Pancreas (tissue), 10 donors: Measurements from ENCODE around the gene DGUOK. TPM values are rescaled to one million over a fixed set of nuclear protein-coding genes. Genes with fewer than 3 reads are reported as not detected.
A peak's percentile ranks its signal among the peaks of the same experiment; 100 is the strongest.

Experiments
- ATAC-seq, 4 donors: fragments of 200-7000 bp; cut with Tn5 transposase; one replicate each; pipeline versions ENCODE4 v1.8.0 to v1.9.1; 2020; ENCODE audit warnings: mild to moderate bottlenecking in 4 of 4, moderate library complexity in 4 of 4
- DNase-seq, 6 donors: peaks; one replicate each; pipeline ENCODE4 v3.0.0-alpha.2; 2020
- FAIRE-seq: peaks from 2 replicates; lab custom pipeline; 2012; peaks lifted over from hg19 to GRCh38; lab: Jason Lieb, UNC
- H3K27ac ChIP-seq, 4 donors: fragments of 200-600 bp; sonication (generic); 1 replicate in 3 of 4; 2 replicates in 1 of 4; pipeline versions ENCODE4 v1.5.0 to v1.8.0; 2020
- H3K27me3 ChIP-seq, 4 donors: fragments of 200-600 bp; one replicate each; pipeline ENCODE4 v1.8.0; 2021
- H3K36me3 ChIP-seq, 3 donors: fragments of 200-600 bp; sonication (generic) in 1 of 3; one replicate each; pipeline versions ENCODE4 v1.5.0 to v1.8.0; 2020 to 2021
- H3K4me1 ChIP-seq, 3 donors: fragments of 200-600 bp; one replicate each; pipeline ENCODE4 v1.8.0; 2021
- H3K4me3 ChIP-seq, 4 donors: fragments of 200-600 bp; sonication (generic) in 2 of 4; one replicate each; pipeline versions ENCODE4 v1.5.0 to v1.8.0; 2020 to 2021
- H3K9me3 ChIP-seq, 4 donors: fragments of 200-600 bp; one replicate each; pipeline ENCODE4 v1.8.0; 2021
- WGBS, 2 donors: extraction: QIAGEN DNeasy Blood & Tissue Kit; methylation state at CpG; one replicate each; pipeline ENCODE4 v1.1.7; 2013; 5-methylcytosine and 5-hydroxymethylcytosine counted together
- intact Hi-C, 3 donors: fragments of 100-400 bp; cut with DNase I; formaldehyde crosslinking; loops; one replicate each; pipeline versions ENCODE4 v1.11.1 to v1.14.2; 2022
- polyA plus RNA-seq, 2 donors: library from polyadenylated mRNA; stranded (reverse); fragments of 200-250 nt; gene quantifications; one replicate each; pipeline ENCODE4 v1.2.3, GENCODE V29; 2013
- total RNA-seq, 6 donors: library from RNA; stranded (reverse); fragmentation: NEBNext Ultra II Directional in 4 of 6; extraction: Animal tissue kit (Norgen Biotek cat#: 25700) in 4 of 6; gene quantifications; one replicate each; pipeline versions ENCODE4 v1.2.1 to v1.2.4, GENCODE V29; 2021 to 2023
- TF ChIP-seq, protein P1 (sequence below), 4 donors: fragments of 200-600 bp; sonication (generic) in 3 of 4; IDR thresholded peaks; one replicate each; pipeline versions ENCODE4 v1.5.0 to v1.8.0; 2021; ENCODE audit warnings: antibody characterized with exemption in 4 of 4
- donor health status: healthy with polysubstance abuse.
- donor health status: DM: no; HTN: no; CAD: no; lungs with moderate emphysema.
- donor health status: DM: no; HTN: no; CAD: no.
- donor health status: control.
- donor health status: control.
- donor health status: Bipolar disorder and iron deficiency.
- donor health status: DM: yes; HTN: yes; CAD: no.
- donor health status: DM: no; HTN: no; CAD: no.
- donor health status: DM: no; HTN: no; CAD: no.
- donor health status: DM: yes; HTN: yes; CAD: no.

The DGUOK gene
- total and polyA plus RNA-seq, 8 donors = 13.1 to 47.0 (median 17.3) TPM

GRCh38 chr2:73984922-73985307 lies 58.2 kb downstream of the DGUOK start:
- Histone ChIP-seq H3K27me3 (no peaks in the 10 kb centered on the region), H3K9me3 (no peaks in the 10 kb centered on the region), H3K27ac (peak overlapping the region; percentile 96 to 99 (median 98)), H3K4me1 (peaks cover 31 to 53% (median 34%) of the 10 kb centered on the region in 3 donors), H3K4me3 (peak overlapping the region in 3 of 4 donors; percentile 48 to 71 (median 65)), H3K36me3 (no peaks in the 10 kb centered on the region)
- no peak for ATAC-seq
- peak; percentile 57 to 89 (median 68) for DNase-seq
- TF ChIP-seq, protein P1, sequence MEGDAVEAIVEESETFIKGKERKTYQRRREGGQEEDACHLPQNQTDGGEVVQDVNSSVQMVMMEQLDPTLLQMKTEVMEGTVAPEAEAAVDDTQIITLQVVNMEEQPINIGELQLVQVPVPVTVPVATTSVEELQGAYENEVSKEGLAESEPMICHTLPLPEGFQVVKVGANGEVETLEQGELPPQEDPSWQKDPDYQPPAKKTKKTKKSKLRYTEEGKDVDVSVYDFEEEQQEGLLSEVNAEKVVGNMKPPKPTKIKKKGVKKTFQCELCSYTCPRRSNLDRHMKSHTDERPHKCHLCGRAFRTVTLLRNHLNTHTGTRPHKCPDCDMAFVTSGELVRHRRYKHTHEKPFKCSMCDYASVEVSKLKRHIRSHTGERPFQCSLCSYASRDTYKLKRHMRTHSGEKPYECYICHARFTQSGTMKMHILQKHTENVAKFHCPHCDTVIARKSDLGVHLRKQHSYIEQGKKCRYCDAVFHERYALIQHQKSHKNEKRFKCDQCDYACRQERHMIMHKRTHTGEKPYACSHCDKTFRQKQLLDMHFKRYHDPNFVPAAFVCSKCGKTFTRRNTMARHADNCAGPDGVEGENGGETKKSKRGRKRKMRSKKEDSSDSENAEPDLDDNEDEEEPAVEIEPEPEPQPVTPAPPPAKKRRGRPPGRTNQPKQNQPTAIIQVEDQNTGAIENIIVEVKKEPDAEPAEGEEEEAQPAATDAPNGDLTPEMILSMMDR (IDR thresholded peaks at IDR 0.05) = no peak
- no peak for FAIRE-seq
- intact Hi-C loops = no loop called here
- 1% methylated on average over 27 to 45 of the region's 58 CpGs for WGBS, 2 donors

DNA sequence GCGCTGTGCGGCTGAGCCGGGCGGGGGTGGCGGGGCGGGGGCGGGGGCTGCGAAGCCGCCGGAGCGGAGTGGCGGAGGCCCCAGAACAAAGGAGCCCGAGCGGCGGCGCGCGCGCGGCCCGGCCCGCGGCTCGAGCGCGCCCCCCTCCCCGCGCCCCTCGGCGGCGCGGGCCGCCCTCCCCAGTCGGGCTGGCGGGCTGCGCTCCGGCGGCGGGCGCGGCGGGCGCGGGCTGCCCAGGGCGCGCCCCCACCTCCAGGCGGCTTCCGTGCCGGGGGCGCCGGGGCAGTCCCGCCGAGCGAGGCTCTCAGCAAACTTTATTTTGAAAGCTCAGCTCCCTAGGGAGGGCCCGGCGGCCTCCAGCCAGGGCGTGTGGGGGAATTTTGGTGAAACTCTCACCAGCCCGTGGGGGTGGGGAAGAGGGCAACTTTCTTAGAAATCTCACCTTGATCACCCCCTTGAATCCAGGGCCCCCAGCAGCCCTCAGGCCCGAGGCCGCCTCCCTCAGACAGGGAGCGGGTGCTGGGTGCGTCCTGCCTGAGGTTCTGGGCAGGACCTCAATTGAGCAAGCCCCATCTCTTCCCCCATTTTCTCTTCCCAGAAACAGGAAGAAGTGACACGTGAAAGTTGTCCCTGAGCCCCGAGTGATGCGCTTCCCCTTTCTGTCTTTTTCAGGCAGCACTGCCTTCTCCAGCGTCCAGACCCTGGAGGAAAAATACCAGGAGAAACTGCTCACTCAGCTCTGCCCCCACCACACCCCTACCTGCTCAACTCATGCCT lies 58.8 kb downstream of the DGUOK start:
- H3K4me3 ChIP-seq = peak overlapping the region; percentile 10 to 71 (median 56)
- DNase-seq (peak in 4 of 6 donors; percentile 40 to 62 (median 46)), ATAC-seq (no peak), FAIRE-seq (no peak)
- no peaks in the 10 kb centered on the region for H3K9me3 ChIP-seq
- H3K27ac ChIP-seq = peak overlapping the region in 3 of 4 donors; percentile 96 to 99 (median 98)
- TF ChIP-seq, protein P1 (IDR thresholded peaks at IDR 0.05) = no peak
- WGBS, 2 donors = 3 to 14% methylated on average over 12 to 66 of the region's 66 CpGs
- H3K4me1 ChIP-seq = peaks cover 28 to 47% (median 31%) of the 10 kb centered on the region in 3 donors
- no peaks in the 10 kb centered on the region for H3K27me3 ChIP-seq
- no peaks in the 10 kb centered on the region for H3K36me3 ChIP-seq
- intact Hi-C loops = no loop called here

GRCh38 chr2:73986085-73986681 lies 59.5 kb downstream of the DGUOK start:
- Histone ChIP-seq H3K9me3 (no peaks in the 10 kb centered on the region), H3K4me3 (peak overlapping the region in 2 of 4 donors; percentile 65 to 71), H3K27me3 (no peaks in the 10 kb centered on the region), H3K27ac (no peak overlapping the region), H3K36me3 (no peaks in the 10 kb centered on the region), H3K4me1 (peaks cover 21 to 40% (median 24%) of the 10 kb centered on the region in 3 donors)
- TF ChIP-seq, protein P1 (IDR thresholded peaks at IDR 0.05) = no peak
- intact Hi-C loops = no loop called here
- FAIRE-seq = no peak
- WGBS, 2 donors = 91 to 93% methylated on average over 21 of the region's 21 CpGs
- no peak for ATAC-seq
- peak in 2 of 6 donors; percentile 23 to 69 for DNase-seq

DNA sequence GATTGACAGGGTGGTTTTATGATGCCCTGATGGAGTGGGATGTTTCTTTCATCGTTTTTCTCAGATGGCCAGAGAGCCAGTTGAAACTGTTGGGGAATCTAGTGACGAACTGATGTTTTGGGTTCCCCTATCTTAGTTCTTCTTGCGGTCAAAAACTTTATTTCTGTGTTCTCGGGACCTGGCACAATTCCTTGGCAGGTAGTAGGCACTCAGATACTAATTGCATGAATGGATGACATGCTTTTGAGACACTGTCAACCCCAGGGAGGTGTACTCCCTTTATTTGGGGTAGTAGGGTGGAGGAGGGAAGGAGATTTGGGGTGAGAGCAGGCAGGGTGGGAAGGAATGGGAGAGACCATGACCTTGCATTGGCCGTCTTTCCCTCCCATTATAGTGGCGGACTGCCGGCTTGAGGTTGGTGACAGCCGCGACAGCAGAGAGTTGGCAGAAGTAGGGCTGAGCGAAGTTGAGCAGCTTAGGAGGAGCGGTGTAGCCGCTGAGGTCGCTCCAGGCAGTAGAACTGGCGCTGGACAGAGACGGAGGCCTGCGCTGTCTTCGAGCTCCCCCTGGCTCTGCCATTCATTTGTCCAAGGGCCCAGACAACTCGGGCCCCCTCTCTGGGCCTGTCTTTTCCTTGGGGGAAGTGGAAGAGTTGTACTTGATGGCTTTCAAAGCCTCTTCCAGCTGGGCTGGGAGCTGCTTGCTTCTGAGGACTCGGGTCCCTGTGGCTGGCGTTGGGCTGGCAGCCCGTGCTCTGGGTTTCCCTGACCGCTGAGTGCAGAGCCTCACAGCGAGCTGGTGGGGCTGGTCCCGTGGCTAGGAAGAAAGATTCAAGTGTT lies 60.6 kb downstream of the DGUOK start:
- ATAC-seq (peak; percentile 13 to 52 (median 36)), FAIRE-seq (no peak), DNase-seq (peak in 5 of 6 donors; percentile 43 to 71 (median 51))
- TF ChIP-seq, protein P1 (IDR thresholded peaks at IDR 0.05) = peak in 1 of 4 donors; percentile 24
- H3K27ac ChIP-seq = no peak overlapping the region
- WGBS, 2 donors = 26 to 27% methylated on average over 24 of the region's 24 CpGs
- H3K27me3 ChIP-seq = no peaks in the 10 kb centered on the region
- H3K4me1 ChIP-seq = peaks cover 9 to 29% (median 13%) of the 10 kb centered on the region in 3 donors
- intact Hi-C loops = no loop called here
- no peaks in the 10 kb centered on the region for H3K9me3 ChIP-seq
- H3K4me3 ChIP-seq = peak overlapping the region in 3 of 4 donors; percentile 1 to 30 (median 7)
- H3K36me3 ChIP-seq = no peaks in the 10 kb centered on the region
